ENCODE measurements around the gene CKS2.
"Not testable (repeated sequence)": the region's sequence is repeated elsewhere in the genome, so short reads cannot be mapped to it uniquely, and the experiment has no call there.

CKS2 gene

GRCh38 chr9:89310475-89311345, at the start of gene CKS2:
TSS of gene CKS2 (plus strand) at chr9:89311195. CDS start at chr9:89311293, 98 bp downstream.
- TF ChIP-seq CTCF (IDR thresholded peaks at IDR 0.05; ENCODE audit: borderline replicate concordance, insufficient read depth, low read depth, low read length), result no peak
- peak within 1 kb of the TSS; percentile 86 for H3K4me3 ChIP-seq (ENCODE audit: low read depth, low read length)

- TF ChIP-seq CTCF (IDR thresholded peaks at IDR 0.05; ENCODE audit: borderline replicate concordance, insufficient read depth, low read depth, low read length), result no peak
Observed at GRCh38 chr9:89273528-89274279, 37.3 kb upstream of the CKS2 start.

GRCh38 chr9:89274838-89275237, 36.2 kb upstream of the CKS2 start:
- no peak overlapping the region for H3K4me3 ChIP-seq (ENCODE audit: low read depth, low read length)
- no peak for TF ChIP-seq CTCF (IDR thresholded peaks at IDR 0.05; ENCODE audit: borderline replicate concordance, insufficient read depth, low read depth, low read length)

More at GRCh38 chr9:89273528-89274279, 37.3 kb upstream of the CKS2 start:
- no peak overlapping the region for H3K4me3 ChIP-seq (ENCODE audit: low read depth, low read length)

- H3K4me3 ChIP-seq (ENCODE audit: low read depth, low read length), result not testable (repeated sequence)
Observed at GRCh38 chr9:89276040-89276439, 35.0 kb upstream of the CKS2 start.

- no peak overlapping the region for H3K4me3 ChIP-seq (ENCODE audit: low read depth, low read length)
- TF ChIP-seq CTCF (IDR thresholded peaks at IDR 0.05; ENCODE audit: borderline replicate concordance, insufficient read depth, low read depth, low read length), result no peak
Observed at GRCh38 chr9:89277043-89277442, 34.0 kb upstream of the CKS2 start.

GRCh38 chr9:89277454-89277853, 33.5 kb upstream of the CKS2 start:
- no peak overlapping the region for H3K4me3 ChIP-seq (ENCODE audit: low read depth, low read length)
- no peak for TF ChIP-seq CTCF (IDR thresholded peaks at IDR 0.05; ENCODE audit: borderline replicate concordance, insufficient read depth, low read depth, low read length)

- no peak for TF ChIP-seq CTCF (IDR thresholded peaks at IDR 0.05; ENCODE audit: borderline replicate concordance, insufficient read depth, low read depth, low read length)
- no peak overlapping the region for H3K4me3 ChIP-seq (ENCODE audit: low read depth, low read length)
Observed at GRCh38 chr9:89278551-89278950, 32.4 kb upstream of the CKS2 start.

Measured in GM12875 (cell line).